ENCODE results near the gene TOB1.

GRCh38 chr17:50840311-50840851 is 25.8 kb downstream of the TOB1 start:
- TF ChIP-seq CTCF (IDR thresholded peaks at IDR 0.05) = no peak
- no peak for TF ChIP-seq POLR2A (IDR thresholded peaks at IDR 0.05)
